Stimulated activated CD8-positive, alpha-beta memory T cell treated with anti-CD3 and anti-CD28 coated beads, Interleukin-12 subunit alpha, Interleukin-12 subunit beta, amount 100 ng/mL, for 24 hours (primary cell): Measurements from ENCODE around the gene RNF207.

ENCODE experiments used
- DNase-seq: peaks from one replicate; pipeline ENCODE4 v3.0.0-alpha.2; 2020; ENCODE audit errors: extremely low read depth

RNF207 gene

DNA sequence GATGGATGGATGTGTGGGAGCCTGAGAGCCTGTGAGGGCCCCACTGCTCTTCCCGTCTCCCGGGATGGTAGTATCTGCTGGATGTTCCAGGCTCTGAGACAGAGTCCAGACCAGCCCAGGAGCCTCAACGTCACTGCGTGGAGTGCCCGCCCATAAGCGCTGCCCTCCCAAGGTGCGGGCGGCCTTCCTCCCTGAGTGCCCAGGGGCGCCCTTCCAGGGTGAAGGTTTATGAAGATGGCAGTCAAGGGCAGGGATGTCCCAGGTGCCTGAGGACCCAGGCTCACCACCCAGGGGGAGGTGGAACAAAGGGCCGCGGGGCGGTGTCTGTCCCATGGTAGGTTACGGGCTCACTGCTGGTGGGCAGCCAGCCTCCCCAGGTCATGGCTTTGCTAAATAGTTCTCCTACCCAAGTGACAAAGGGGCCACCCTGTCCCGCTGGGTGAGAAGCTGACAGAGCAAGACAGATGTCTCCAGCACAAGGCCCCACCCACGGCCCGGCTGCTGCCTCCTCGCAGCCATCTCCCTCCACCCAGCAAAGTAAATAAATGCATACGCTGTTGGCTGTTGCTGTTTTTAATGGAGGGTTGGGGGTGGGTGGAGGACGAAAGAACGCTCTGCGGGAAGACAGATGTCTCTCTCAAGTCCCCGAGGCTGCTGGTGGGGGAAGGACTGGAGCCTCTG lies 63.9 kb downstream of the RNF207 start:
- no peak for DNase-seq

- no peak for DNase-seq
Observed at GRCh38 chr1:6270401-6270800, 64.5 kb downstream of the RNF207 start.
